Fibroblast of lung (primary cell): ENCODE data around the gene SMG6. TPM values are rescaled to one million over a fixed set of nuclear protein-coding genes. Genes with fewer than 3 reads are reported as not detected.
A peak's percentile ranks its signal among the peaks of the same experiment; 100 is the strongest.

Experiments
- DNase-seq, 2 donors: peaks; one replicate each; pipeline versions ENCODE4 v3.0.0 to v3.0.0-alpha.2; 2010; ENCODE audit warnings: low read depth in 2 of 2
- H2AFZ ChIP-seq: 2 replicates; pipeline ENCODE4 v1.5.1; 2012; ENCODE audit warnings: low read length, control low read depth, inconsistent platforms
- H3K27ac ChIP-seq: 2 replicates; pipeline ENCODE4 v1.5.1; 2011; ENCODE audit warnings: low read length, control low read depth; ENCODE audit not compliant: insufficient read depth
- H3K27me3 ChIP-seq: 2 replicates; pipeline ENCODE4 v1.5.1; 2011; ENCODE audit warnings: mild to moderate bottlenecking, low read length; ENCODE audit not compliant: control insufficient read depth, insufficient read depth
- H3K36me3 ChIP-seq: 2 replicates; pipeline ENCODE4 v1.5.1; 2011; ENCODE audit warnings: low read length; ENCODE audit not compliant: control insufficient read depth, insufficient read depth
- H3K4me1 ChIP-seq: 2 replicates; pipeline ENCODE4 v1.5.1; 2011; ENCODE audit warnings: low read length; ENCODE audit not compliant: control insufficient read depth, insufficient read depth; ENCODE audit errors: extremely low read depth
- H3K4me2 ChIP-seq: 2 replicates; pipeline ENCODE4 v1.5.1; 2011; ENCODE audit warnings: low read length, control low read depth; ENCODE audit not compliant: insufficient read depth; ENCODE audit errors: extremely low read depth
- H3K4me3 ChIP-seq, 4 experiments: fragments of 200-600 bp in 1 of 4; sonication (generic) in 1 of 4; replicated peaks in 1 of 4; 2 replicates each; pipeline ENCODE4 v1.5.1; 2011 to 2016; ENCODE audit warnings: low read length in 4 of 4, low read depth in 3 of 4, mild to moderate bottlenecking in 3 of 4, control low read depth in 2 of 4, inconsistent platforms in 1 of 4, mixed read lengths in 1 of 4; ENCODE audit not compliant: insufficient read depth in 1 of 4; ENCODE audit errors: control extremely low read depth in 1 of 4
- H3K79me2 ChIP-seq: 2 replicates; pipeline ENCODE4 v1.5.1; 2012; ENCODE audit warnings: mild to moderate bottlenecking, low read length, inconsistent platforms; ENCODE audit not compliant: control insufficient read depth, insufficient read depth
- H3K9ac ChIP-seq: 2 replicates; pipeline ENCODE4 v1.5.1; 2011; ENCODE audit warnings: mild to moderate bottlenecking, low read length, control low read depth; ENCODE audit not compliant: insufficient read depth
- H3K9me3 ChIP-seq: 2 replicates; pipeline ENCODE4 v1.5.1; 2012; ENCODE audit warnings: low read depth, low read length; ENCODE audit not compliant: control insufficient read depth, insufficient read depth
- H4K20me1 ChIP-seq: 2 replicates; pipeline ENCODE4 v1.5.1; 2011; ENCODE audit warnings: low read length; ENCODE audit not compliant: control insufficient read depth, insufficient read depth; ENCODE audit errors: extremely low read depth
- CTCF ChIP-seq, 2 donors: IDR thresholded peaks in 1 of 2; conservative IDR thresholded peaks in 1 of 2; 1 replicate in 1 of 2; 2 replicates in 1 of 2; pipeline ENCODE4 v1.5.1; 2011 to 2012; ENCODE audit warnings: low read length in 2 of 2, control low read depth in 1 of 2, inconsistent platforms in 1 of 2, low read depth in 1 of 2, mild to moderate bottlenecking in 1 of 2
- EZH2 ChIP-seq: IDR thresholded peaks from 2 replicates; pipeline ENCODE4 v1.5.1; 2012; ENCODE audit warnings: low read length, control low read depth, mild to moderate bottlenecking; ENCODE audit errors: missing control alignments
- polyA plus RNA-seq, 2 donors: library from polyadenylated mRNA; depleted of rRNA in 1 of 2; stranded (reverse) in 1 of 2; unstranded in 1 of 2; fragments of >200 nt; gene quantifications; 2 replicates each; pipeline ENCODE4 v1.2.1, GENCODE V29; 2011 to 2012; ENCODE audit warnings: missing spikeins in 1 of 2
- total RNA-seq: library from RNA; depleted of rRNA; stranded (reverse); fragments of >200 nt; gene quantifications from 2 replicates; pipeline ENCODE4 v1.2.1, GENCODE V29; 2014

The SMG6 gene
- total and polyA plus RNA-seq, 2 donors (not counting 1 experiment from before 2014, with no cell fraction given), result 14.7 to 29.9 TPM

GRCh38 chr17:2087597-2088211, 215.9 kb downstream of the SMG6 start:
- DNase-seq, result peak in 1 of 2 donors; percentile 63
- TF ChIP-seq CTCF (conservative IDR thresholded peaks at IDR 0.05 in 1 of 2, IDR thresholded peaks at IDR 0.05 in 1 of 2; ENCODE audit: low read depth in 1 of 2, low read length in 2 of 2), result no peak
- no peak for TF ChIP-seq EZH2
- Histone ChIP-seq H3K27me3 (no peaks in the 10 kb centered on the region), H3K4me3 (no peak overlapping the region), H3K4me2 (no peak overlapping the region), H2AFZ (no peak overlapping the region), H3K9me3 (no peaks in the 10 kb centered on the region), H3K27ac (no peak overlapping the region), H4K20me1 (no peaks in the 10 kb centered on the region), H3K79me2 (peaks cover 2% of the 10 kb centered on the region), H3K4me1 (peaks cover 68% of the 10 kb centered on the region), H3K36me3 (peaks cover 3% of the 10 kb centered on the region), H3K9ac (no peak overlapping the region)

GRCh38 chr17:2086306-2086705, 217.3 kb downstream of the SMG6 start:
- H3K4me3 ChIP-seq, result no peak overlapping the region
- TF ChIP-seq CTCF (conservative IDR thresholded peaks at IDR 0.05 in 1 of 2, IDR thresholded peaks at IDR 0.05 in 1 of 2; ENCODE audit: low read depth in 1 of 2, low read length in 2 of 2) (no peak), EZH2 (no peak)
- H3K79me2 ChIP-seq, result peaks cover 2% of the 10 kb centered on the region
- no peak overlapping the region for H3K9ac ChIP-seq
- no peaks in the 10 kb centered on the region for H3K9me3 ChIP-seq
- H3K4me2 ChIP-seq, result no peak overlapping the region
- H3K27me3 ChIP-seq, result no peaks in the 10 kb centered on the region
- DNase-seq, result no peak
- H3K4me1 ChIP-seq, result peaks cover 72% of the 10 kb centered on the region
- H2AFZ ChIP-seq, result no peak overlapping the region
- peak overlapping the region; percentile 76 for H3K27ac ChIP-seq
- no peaks in the 10 kb centered on the region for H3K36me3 ChIP-seq
- H4K20me1 ChIP-seq, result no peaks in the 10 kb centered on the region

GRCh38 chr17:2085648-2085949, 218.0 kb downstream of the SMG6 start:
- no peak overlapping the region for H3K4me3 ChIP-seq
- H3K4me1 ChIP-seq, result peaks cover 67% of the 10 kb centered on the region
- no peaks in the 10 kb centered on the region for H3K9me3 ChIP-seq
- H3K27me3 ChIP-seq, result no peaks in the 10 kb centered on the region
- H4K20me1 ChIP-seq, result no peaks in the 10 kb centered on the region
- no peak overlapping the region for H3K4me2 ChIP-seq
- H3K9ac ChIP-seq, result no peak overlapping the region
- H3K36me3 ChIP-seq, result peaks cover 4% of the 10 kb centered on the region
- DNase-seq, result peak; percentile 68 to 79
- H3K79me2 ChIP-seq, result peaks cover 2% of the 10 kb centered on the region
- no peak overlapping the region for H2AFZ ChIP-seq
- H3K27ac ChIP-seq, result peak overlapping the region; percentile 76
- TF ChIP-seq EZH2 (no peak), CTCF (conservative IDR thresholded peaks at IDR 0.05 in 1 of 2, IDR thresholded peaks at IDR 0.05 in 1 of 2; ENCODE audit: low read depth in 1 of 2, low read length in 2 of 2) (no peak)
